Dermis blood vessel endothelial cell (primary cell): ENCODE data around the gene RBFOX1. TPM values are rescaled to one million over a fixed set of nuclear protein-coding genes. Genes with fewer than 3 reads are reported as not detected.

Source experiments
- DNase-seq: peaks from one replicate; pipeline ENCODE4 v3.0.0; 2010
- total RNA-seq: library from RNA; depleted of rRNA; stranded (reverse); fragments of >200 nt; gene quantifications from 2 replicates; pipeline ENCODE4 v1.2.3, GENCODE V29; 2014

RBFOX1 gene
- total RNA-seq, 1 donor from 2014 or later, result not detected

DNA sequence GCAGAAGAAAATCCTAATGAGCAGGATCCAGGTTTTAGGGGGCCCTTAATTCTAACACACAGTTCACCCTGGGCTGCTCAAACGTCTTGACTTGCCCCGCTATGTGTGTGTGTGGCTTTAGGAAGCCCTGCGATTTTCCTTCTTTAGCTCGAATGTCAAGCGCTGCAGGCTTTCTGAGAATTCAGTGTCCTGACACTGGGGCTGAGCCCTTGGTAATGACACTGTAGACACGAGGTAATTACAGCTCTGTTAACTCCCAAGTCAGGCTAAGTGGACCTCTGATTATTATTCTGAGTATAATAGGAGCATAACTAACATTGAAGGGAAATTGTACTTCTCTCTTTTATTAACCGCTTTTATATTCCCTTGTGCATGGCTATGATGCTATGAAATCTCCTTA, 202.1 kb downstream of the RBFOX1 start:
- no peak for DNase-seq

- no peak for DNase-seq
These were observed 208.4 kb downstream of the RBFOX1 start for GRCh38 chr16:7541026-7541425.

DNA sequence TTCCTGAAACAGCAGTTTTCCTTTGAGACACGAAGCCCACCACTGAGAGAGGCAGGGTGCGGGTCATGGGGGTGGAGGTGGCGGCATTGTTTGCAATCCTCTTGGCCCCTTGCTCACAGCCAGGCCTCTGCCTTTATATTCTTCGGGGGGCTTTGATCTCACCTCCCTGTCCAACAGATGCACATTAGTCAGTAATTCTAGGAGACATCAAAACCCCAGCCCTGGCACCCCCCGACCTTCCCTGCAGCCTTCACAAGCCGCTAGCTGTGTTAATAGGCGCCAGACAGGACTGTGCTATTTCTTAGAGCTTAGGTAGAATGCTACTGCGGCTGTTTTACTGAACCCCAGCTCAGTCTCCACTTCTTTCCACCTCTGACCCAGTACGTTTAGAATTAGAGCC, 212.6 kb downstream of the RBFOX1 start:
- DNase-seq, result no peak

DNA sequence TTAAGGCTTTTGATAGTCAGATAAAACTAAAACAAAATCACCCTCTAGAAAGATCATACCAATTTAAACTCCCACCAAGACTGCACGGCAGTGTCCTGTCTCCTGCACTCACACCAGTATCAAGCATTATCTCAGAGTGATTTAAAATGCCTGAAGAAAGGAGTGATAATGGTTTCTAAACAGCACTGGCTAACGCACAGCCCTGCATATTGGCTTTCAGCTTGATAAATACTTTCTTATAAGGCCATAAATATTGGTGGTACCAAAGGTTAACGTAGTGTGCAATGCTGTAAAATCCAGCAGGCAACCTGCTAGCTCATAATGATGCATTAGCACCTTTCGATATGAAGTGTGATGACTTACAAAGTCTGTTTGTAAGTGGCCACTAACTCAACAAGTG, 214.3 kb downstream of the RBFOX1 start:
- no peak for DNase-seq

DNA sequence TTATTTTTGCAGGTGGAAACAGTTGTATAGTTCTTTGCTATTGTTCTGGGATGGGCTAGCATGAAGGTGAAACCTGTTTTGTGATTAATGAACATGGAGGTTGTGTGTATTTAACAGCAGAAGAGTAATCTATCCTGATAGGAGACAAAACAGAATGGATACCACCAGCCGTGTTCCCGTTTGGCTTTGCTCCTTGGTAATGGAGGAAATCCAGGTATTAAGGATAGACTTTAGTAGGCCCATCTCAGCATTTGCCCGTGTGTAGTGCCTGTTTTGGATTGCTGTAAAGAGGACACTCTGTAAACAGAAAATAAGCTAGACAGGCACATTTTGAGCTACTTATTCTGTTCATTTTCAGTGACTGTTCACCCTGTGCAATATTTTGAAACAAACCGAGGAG, 215.1 kb downstream of the RBFOX1 start:
- DNase-seq, result no peak

DNA sequence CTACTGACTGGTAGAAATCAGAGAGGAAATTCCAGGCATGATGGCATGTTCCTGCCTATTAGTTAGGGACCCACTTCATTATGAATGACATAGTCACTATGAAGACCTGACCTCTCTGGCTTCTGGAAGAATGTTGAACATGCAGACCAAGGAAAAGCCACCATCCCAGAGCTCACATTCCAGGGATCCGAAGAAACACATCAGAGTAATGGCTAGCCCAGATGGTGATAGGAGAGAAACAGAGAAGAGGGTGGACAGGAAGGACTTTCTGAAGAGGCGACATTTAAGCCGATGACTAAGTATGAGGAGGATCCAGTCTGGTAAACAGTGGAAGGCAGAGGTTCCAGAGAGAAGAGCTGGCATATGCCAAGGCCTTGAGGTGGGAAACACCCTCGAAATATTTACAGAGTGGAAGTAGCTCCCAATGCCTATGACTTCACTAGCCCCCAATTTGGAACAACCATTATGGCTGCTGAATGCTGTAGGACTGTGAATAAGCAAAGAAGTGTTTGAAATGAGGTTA, 216.2 kb downstream of the RBFOX1 start:
- no peak for DNase-seq

DNA sequence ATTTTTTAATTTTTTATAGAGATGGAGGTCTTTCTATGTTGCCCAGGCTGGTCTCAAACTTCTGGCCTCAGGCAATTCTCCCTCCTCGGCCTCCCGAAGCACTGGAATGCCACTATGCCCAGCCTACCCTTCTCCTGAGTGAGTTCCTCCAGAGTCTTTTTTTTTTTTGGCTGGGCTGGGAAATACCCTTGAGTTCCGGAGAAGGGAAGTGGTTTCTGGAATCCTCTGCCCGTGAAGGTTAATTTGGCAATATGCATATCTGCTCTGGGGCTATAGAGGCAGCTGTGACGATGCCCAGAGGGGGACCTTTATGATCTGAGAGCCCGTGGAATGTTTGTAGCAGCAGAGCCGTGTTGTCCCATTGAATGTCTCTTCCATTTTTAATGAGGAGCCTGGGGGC, 217.5 kb downstream of the RBFOX1 start:
- DNase-seq, result no peak

DNA sequence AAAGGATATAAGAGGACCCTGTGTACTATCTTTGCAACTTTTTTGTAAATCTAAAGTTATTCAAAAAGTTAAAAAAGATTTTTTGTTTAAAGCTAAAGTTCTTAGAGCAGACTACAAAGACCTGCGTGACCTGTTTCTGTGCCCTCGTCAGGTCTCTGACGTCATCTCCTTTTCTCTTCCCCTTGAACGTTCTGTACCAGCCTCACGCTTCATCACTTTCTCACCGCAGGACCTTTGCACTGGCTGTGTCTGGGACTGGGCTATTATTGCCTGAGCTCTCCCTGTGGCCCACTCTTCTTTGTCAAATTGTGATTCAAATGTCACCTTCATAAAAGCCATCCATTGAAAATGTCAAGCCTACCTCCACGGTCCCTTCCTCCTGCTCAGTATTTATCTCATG, 222.8 kb downstream of the RBFOX1 start:
- DNase-seq, result no peak

- DNase-seq, result no peak
These were observed 229.3 kb downstream of the RBFOX1 start for GRCh38 chr16:7561908-7562405.

GRCh38 chr16:7566360-7566759, 233.7 kb downstream of the RBFOX1 start:
- DNase-seq, result no peak

- DNase-seq, result no peak
These were observed 238.7 kb downstream of the RBFOX1 start for GRCh38 chr16:7571366-7571765.

GRCh38 chr16:7577588-7577987, 244.9 kb downstream of the RBFOX1 start:
- no peak for DNase-seq

GRCh38 chr16:7579454-7579853, 246.8 kb downstream of the RBFOX1 start:
- no peak for DNase-seq

- DNase-seq, result no peak
These were observed 248.5 kb downstream of the RBFOX1 start for GRCh38 chr16:7581175-7581574.

DNA sequence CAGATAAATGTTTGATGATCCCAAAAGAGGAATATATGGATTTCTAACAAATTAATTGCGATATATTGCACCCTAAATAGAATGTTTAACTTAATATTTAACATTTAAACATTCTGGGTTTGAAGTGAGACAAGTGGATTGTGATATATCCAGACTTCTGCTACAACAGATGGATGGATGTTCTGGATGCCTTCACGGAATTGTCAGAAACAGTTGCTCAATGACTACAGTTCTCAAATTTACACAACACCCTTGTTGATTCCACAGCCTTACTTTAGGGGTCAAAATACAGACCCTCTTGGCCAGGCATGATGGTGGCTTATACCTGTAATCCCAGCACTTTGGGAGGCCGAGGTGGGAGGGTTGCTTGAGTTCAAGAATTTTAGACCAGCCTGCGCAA, 250.8 kb downstream of the RBFOX1 start:
- no peak for DNase-seq

- no peak for DNase-seq
These were observed 251.9 kb downstream of the RBFOX1 start for GRCh38 chr16:7584561-7584960.

GRCh38 chr16:7585705-7586104, 253.1 kb downstream of the RBFOX1 start:
- no peak for DNase-seq

DNA sequence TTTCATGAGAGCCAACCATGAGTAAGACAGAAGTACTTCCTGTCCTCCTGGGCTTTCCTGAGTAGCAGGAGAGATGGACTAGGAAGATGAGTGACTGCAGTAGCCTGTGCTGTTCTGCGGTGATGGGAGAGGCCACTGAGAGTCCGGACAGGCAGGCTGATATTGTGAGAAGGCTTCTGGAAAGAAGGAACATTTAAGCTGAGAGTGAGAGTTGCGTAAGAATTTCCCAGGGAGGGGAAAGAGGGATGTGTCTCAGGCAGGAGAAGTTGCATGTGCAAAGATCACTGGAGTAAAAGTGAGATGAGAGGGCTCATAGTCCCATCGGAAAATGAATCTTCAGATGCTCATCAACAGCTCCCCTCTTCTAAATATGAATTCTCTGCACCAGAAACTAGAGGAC, 258.3 kb downstream of the RBFOX1 start:
- no peak for DNase-seq

GRCh38 chr16:7596308-7596707, 263.7 kb downstream of the RBFOX1 start:
- no peak for DNase-seq

- DNase-seq, result no peak
These were observed 265.0 kb downstream of the RBFOX1 start for GRCh38 chr16:7597677-7598076.

DNA sequence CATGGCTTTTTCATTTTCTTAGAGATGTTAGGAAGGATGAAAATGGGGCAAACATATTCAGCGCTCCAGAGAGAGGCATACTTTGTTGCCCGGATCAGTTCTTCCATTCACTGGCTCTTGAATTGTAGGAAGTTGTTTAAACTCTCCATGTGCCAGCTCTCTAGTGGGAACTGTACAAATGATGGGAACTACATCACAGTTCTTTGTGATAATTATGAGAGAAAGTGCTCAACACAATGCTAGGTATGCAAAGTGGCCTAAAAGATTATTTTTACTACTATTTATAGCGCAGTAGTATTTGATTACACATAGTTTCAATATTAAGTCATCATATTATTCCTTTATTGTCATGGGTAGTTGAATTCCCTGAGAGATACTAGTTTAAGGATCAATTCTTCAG, 268.5 kb downstream of the RBFOX1 start:
- DNase-seq, result no peak

DNA sequence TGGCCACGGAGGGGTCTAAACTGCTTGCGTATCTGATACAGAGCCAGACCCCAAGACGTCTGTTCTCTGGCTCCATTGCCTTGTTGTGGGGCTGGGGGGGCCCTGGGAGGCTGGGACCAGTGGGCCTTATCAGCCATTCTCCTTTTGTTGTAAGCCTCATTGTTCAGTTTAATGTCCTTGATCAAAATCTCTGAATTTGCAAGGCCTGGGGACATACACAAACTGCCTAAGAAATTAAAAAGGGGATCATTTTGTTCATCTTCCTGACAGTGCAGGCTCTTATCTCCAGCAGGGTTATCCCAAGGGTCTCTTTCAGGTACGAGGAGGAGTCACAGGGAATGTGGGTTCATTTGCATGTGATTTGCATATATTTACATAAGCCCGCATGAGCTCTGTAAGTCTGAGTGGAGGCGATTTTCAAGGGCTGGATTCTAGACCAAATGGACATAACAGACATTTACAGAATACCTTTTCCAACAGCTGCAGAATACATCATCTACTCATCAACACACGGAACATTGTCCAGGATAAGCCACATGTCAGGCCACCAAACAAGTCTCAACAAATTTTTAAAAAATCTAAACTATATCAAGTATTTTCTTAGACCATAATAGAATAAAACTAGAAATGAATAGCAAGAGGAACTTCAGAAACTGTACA, 269.8 kb downstream of the RBFOX1 start:
- DNase-seq, result no peak

DNA sequence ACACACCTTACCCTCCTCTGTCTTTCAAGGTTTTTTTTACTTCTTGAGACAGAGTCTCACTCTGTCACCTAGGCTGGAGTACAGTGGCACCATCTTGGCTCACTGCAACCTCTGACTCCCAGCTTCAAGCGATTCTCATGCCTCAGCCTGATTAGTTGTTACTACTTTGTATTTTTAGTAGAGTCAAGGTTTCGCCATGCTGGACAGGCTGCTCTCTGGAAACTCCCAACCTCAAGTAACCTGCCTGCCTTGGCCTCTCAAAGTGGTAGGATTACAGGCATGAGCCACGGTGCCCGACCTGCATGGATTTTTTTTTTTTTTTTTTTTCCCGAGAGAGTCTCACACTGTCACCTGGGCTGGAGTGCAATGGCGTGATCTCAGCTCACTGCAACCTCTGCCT, 273.2 kb downstream of the RBFOX1 start:
- DNase-seq, result no peak

DNA sequence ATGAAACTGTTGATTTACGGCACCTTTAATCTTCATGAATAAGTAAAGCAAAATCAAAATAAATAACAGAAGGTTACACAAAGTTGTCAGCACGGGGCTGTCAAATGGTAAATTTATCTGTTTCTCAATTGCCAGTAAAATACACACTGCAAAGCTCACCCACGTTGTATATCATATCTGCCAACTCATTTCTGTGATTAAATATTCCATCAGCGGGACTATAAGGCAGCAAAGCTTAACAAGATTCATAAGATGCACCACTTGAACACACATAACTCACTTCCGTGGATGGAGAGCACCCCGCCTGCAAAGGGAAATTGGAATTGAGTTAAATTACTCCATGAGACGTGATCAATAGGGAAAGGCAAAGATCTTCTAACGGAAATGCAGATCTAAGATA, 280.0 kb downstream of the RBFOX1 start:
- no peak for DNase-seq

DNA sequence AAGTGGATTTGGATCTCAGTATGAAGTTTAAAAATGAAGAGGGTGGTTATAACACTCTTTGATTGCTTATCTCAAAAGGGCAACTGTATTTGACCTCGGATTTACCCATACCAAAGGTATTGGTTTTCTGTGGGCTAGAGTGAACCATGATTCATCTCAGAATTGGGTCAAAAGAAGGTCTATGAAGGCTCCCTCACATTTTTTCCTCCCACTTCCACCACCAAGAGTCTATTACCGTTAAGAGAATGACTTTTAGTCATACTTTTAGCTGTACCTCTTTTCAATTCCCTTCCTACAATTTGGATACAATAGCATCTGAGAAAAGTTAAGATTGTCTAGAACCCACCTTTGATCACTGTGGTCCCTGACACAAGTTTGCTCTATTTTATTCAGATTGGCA, 280.9 kb downstream of the RBFOX1 start:
- no peak for DNase-seq
